DMS153 treated with DMSO at 0.1 percent for 48 hours (cell line): ENCODE data around the gene PHTF1.
"Not testable (repeated sequence)": the region's sequence is repeated elsewhere in the genome, so short reads cannot be mapped to it uniquely, and the experiment has no call there.

Source experiments
- DNase-seq: peaks from one replicate; lab custom pipeline; 2025; ENCODE audit not compliant: unreplicated experiment; lab: John Stamatoyannopoulos, UW

PHTF1 gene

GRCh38 chr1:113732802-113733201, 26.5 kb downstream of the PHTF1 start:
- no peak for DNase-seq

DNA sequence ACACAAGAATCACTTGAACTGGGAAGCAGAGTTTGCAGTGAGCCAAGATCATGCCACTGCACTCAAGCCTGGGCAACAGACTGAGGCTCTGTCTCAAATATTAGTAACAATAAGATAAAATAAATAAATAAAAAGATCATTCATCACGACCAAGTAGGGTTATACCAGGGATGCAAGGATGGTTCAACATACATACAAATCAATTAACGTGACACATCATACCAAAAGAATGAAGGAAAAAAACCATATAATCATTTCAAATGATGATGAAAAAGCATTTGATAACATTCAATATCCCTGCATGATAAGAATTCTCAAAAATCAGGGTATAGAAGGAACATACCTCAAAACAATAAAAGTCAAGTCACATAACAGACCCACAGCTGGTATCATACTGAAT, 38.3 kb downstream of the PHTF1 start:
- DNase-seq = no peak

GRCh38 chr1:113718621-113719020, 40.7 kb downstream of the PHTF1 start:
- DNase-seq = not testable (repeated sequence)

GRCh38 chr1:113717506-113717905, 41.8 kb downstream of the PHTF1 start:
- not testable (repeated sequence) for DNase-seq

- DNase-seq = no peak
These were observed 44.5 kb downstream of the PHTF1 start for GRCh38 chr1:113714606-113715269.

DNA sequence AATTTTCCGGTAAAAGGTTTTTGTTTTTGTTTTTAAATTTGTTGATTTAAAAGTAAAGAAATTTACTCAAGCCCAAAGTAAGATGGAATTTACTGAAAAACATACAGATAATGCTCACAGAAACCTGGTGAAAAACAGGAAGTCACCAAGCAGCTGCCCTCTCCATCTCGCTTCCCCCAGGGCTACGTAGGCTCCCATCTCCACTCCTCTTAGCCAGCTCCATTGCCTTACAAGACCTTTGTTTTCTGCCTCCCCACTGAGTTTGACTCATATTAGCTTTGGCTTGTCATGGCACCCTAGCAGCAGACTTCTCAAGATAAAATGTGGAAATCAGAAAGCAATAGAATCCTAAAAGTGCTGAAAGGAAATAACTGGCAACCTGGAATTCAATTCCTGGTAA, 57.9 kb downstream of the PHTF1 start:
- no peak for DNase-seq

- DNase-seq = no peak
These were observed 64.4 kb downstream of the PHTF1 start for GRCh38 chr1:113694910-113695309.

DNA sequence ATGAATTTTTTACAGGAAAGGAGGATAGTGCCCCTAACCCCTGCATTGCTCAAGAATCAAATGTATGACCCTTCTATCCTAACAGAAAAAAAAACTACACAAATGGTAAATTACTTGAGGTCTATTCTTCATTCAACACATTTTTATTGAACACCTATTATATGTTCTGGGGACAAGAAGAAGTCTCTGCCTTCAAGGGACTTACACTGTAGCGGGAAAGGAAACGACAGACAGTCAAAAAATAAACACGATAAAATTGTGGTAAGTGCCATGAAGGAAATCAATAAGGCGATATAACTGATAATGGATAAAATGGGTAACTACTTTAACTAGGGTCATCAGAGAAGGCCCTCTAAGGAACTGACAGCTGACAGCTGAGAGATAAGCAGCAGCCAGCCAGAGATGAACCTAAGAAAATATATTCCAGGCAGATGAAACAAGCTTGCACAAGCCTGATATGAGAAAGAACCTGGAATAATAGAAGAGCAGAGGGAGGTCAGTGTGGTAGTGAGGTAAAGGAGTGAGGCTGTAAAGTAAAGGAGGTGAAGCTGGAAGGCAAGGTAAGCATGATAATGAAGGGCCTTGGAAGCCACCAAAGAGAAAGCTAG, 66.4 kb downstream of the PHTF1 start:
- no peak for DNase-seq

DNA sequence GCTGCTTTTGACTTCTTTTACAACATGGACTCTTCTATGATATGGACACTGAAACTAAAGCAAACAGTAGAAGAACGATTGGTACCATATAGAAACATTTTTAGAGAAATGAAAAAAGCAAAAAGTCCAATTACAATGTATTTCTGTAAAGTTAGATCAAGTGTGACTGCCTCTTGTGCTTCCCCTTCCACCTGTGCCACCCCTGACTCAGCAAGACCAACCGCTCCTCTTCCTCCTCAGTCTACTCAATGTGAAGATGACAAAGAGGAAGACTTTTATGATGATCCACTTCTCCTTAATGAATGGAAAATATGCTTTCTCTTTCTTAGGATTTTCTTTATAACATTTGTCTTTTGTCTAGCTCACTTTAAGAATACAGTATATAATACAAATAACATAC, 66.9 kb downstream of the PHTF1 start:
- no peak for DNase-seq

- no peak for DNase-seq
These were observed 68.1 kb downstream of the PHTF1 start for GRCh38 chr1:113691184-113691583.

GRCh38 chr1:113686891-113687618, 72.2 kb downstream of the PHTF1 start:
- no peak for DNase-seq

GRCh38 chr1:113684153-113684541, 75.1 kb downstream of the PHTF1 start:
- DNase-seq = no peak

GRCh38 chr1:113683384-113684152, 75.7 kb downstream of the PHTF1 start:
- no peak for DNase-seq

DNA sequence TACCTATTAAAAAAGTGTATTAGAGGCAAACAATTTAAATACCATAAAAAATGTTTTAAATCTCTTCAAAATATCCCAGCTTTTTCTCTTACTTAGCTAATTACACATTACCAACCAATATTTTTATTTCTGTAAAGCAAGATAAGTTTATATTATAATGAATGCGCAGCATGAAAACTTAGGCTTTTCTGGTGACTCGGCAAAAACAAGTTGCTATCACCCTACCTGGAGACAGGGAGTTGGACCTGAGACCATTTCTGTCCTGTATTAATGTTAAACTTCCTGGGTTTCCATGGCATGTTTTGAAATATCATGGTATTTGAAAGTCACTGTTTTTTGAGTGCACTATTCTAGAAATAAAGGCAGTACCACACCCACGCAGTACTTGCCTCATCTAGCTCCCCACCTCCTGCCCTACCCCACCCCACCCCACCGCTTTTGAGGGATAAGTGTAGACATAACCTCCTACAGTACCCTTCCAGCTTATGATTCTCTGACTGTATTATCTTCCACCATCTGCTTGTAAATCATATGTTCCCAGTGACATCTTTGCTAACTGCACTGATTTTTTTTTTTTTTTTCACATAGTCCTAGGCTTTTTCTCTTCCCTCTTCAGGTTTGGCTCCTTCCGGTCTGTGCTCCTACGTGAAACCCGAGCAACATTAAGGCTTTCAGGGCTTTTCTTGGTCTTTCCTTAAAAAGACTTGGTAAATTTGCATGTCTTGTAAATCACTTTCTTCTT, 77.5 kb downstream of the PHTF1 start:
- DNase-seq = no peak

DNA sequence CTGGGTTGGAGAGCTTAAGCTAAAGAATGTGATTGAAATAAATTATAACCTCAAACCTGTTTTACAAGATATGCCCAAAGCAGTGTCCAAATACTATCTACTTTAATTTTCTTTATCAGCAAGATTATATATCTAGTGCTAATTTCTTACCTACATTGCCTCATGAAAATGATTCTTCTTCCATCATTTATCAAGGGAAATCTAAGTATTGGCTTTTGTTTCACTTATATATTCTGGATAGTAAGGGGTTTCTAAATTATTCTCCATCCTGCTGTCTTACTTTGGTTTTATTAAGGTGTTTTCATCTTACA, 81.2 kb downstream of the PHTF1 start:
- no peak for DNase-seq

GRCh38 chr1:113677250-113678158, 81.8 kb downstream of the PHTF1 start:
- DNase-seq = no peak

- no peak for DNase-seq
These were observed 82.8 kb downstream of the PHTF1 start for GRCh38 chr1:113676524-113676923.

GRCh38 chr1:113675302-113675701, 84.0 kb downstream of the PHTF1 start:
- DNase-seq = no peak

DNA sequence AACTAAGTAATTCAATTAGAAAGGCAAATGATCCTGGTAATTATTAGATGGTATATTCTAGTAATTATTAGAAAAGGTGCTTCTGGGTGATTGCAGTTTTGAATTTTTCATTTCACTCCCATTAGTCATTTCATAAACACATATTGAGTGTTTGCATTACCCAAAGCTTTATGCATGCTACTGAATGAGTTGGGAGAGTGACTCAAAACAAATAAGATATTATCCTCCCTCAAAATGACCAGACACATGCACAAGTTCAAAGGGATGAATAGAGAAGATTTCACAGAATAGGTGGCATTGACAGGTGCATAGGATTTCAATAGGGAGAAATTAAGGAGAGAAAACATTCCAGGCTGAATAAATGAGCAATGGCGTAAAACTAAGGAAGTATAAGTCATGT, 84.7 kb downstream of the PHTF1 start:
- DNase-seq = no peak

GRCh38 chr1:113672491-113672890, 86.8 kb downstream of the PHTF1 start:
- DNase-seq = no peak
